Kidney epithelial cell (primary cell): ENCODE results near the gene TRERF1. TPM values are rescaled to one million over a fixed set of nuclear protein-coding genes. Genes with fewer than 3 reads are reported as not detected.

ENCODE experiments used
- DNase-seq: peaks from one replicate; pipeline ENCODE4 v3.0.0-alpha.2; 2010; ENCODE audit warnings: low read depth
- H3K27me3 ChIP-seq: 2 replicates; pipeline ENCODE4 v1.6.0; 2011; ENCODE audit warnings: low read length; ENCODE audit not compliant: control insufficient read depth, insufficient read depth
- H3K36me3 ChIP-seq: 2 replicates; pipeline ENCODE4 v1.5.1; 2011; ENCODE audit warnings: low read length; ENCODE audit not compliant: control insufficient read depth, insufficient read depth
- H3K4me3 ChIP-seq: 2 replicates; pipeline ENCODE4 v1.5.1; 2011; ENCODE audit warnings: low read depth, mild to moderate bottlenecking, control low read depth, low read length
- CTCF ChIP-seq: IDR thresholded peaks from 2 replicates; pipeline ENCODE4 v1.5.1; 2011; ENCODE audit warnings: mild to moderate bottlenecking, moderate library complexity, low read length, control low read depth, inconsistent platforms; ENCODE audit not compliant: insufficient read depth, poor library complexity, severe bottlenecking
- total RNA-seq: library from RNA; depleted of rRNA; stranded (reverse); fragments of >200 nt; gene quantifications from 2 replicates; pipeline ENCODE4 v1.2.3, GENCODE V29; 2015

TRERF1 gene
- total RNA-seq, 1 donor from 2014 or later, result 1.4 TPM

- no peak for DNase-seq
- Histone ChIP-seq H3K36me3 (no peaks in the 10 kb centered on the region), H3K27me3 (no peaks in the 10 kb centered on the region), H3K4me3 (no peak overlapping the region)
- TF ChIP-seq CTCF, result no peak
Observed at GRCh38 chr6:42228305-42228704, 223.4 kb downstream of the TRERF1 start.

GRCh38 chr6:42227173-42227850, 224.4 kb downstream of the TRERF1 start:
- no peak for TF ChIP-seq CTCF
- DNase-seq, result no peak
- Histone ChIP-seq H3K4me3 (no peak overlapping the region), H3K36me3 (no peaks in the 10 kb centered on the region), H3K27me3 (no peaks in the 10 kb centered on the region)

- TF ChIP-seq CTCF, result no peak
- H3K27me3 ChIP-seq, result no peaks in the 10 kb centered on the region
- no peak overlapping the region for H3K4me3 ChIP-seq
- H3K36me3 ChIP-seq, result no peaks in the 10 kb centered on the region
- peak; percentile 88 for DNase-seq
Observed at GRCh38 chr6:42226645-42227143, 225.0 kb downstream of the TRERF1 start.

GRCh38 chr6:42226161-42226611, 225.5 kb downstream of the TRERF1 start:
- Histone ChIP-seq H3K36me3 (no peaks in the 10 kb centered on the region), H3K27me3 (no peaks in the 10 kb centered on the region), H3K4me3 (no peak overlapping the region)
- no peak for TF ChIP-seq CTCF
- DNase-seq, result no peak

GRCh38 chr6:42225419-42225818, 226.3 kb downstream of the TRERF1 start:
- DNase-seq, result no peak
- no peaks in the 10 kb centered on the region for H3K36me3 ChIP-seq
- no peaks in the 10 kb centered on the region for H3K27me3 ChIP-seq
- H3K4me3 ChIP-seq, result no peak overlapping the region
- TF ChIP-seq CTCF, result no peak

GRCh38 chr6:42225029-42225339, 226.7 kb downstream of the TRERF1 start:
- no peak for TF ChIP-seq CTCF
- H3K4me3 ChIP-seq, result no peak overlapping the region
- DNase-seq, result no peak

More at GRCh38 chr6:42225029-42225339, 226.7 kb downstream of the TRERF1 start:
- no peaks in the 10 kb centered on the region for H3K36me3 ChIP-seq
- H3K27me3 ChIP-seq, result no peaks in the 10 kb centered on the region
